ENCODE data around the gene BTBD10.

DNA sequence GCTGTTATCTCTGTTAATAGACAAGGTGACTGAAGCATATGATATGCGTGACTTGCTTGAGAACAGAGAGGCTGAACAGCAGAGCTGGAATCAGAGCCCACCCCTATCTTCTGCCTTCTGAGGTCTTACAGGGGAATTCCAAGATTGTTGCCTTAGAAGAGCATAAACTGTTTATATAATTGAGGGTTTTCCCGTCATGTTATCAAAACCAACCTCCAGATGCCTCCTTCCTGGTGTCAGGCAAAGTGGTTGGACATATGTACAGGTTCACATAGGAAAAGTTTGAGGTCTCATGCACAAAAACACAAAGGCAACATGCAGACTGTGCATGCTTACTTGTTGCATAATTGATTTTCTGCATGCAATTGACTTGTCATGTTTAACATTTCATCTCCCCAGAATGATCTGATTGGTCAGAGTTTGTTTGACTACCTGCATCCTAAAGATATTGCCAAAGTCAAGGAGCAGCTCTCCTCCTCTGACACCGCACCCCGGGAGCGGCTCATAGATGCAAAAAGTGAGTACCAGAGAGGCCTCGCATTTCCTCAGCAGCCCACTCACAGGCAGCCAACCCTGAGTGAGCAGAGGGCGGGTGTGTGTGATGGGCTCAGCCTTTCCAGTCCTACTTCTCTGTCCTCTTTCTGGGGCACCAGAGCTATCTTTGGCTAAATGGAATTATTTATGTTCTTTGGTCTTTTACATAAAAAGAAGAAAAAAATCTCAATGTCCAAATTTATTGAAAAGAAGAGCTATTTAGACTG is 96.6 kb downstream of the BTBD10 start:
- TF ChIP-seq GATA2 (IDR thresholded peaks at IDR 0.05; ENCODE audit: low read depth, low read length) = no peak
- no peak for TF ChIP-seq GATA3 (IDR thresholded peaks at IDR 0.05; ENCODE audit: low read depth, low read length)
